Tibial artery (tissue), 4 donors: ENCODE results near the gene GABPA.
"Not testable (repeated sequence)": the region's sequence is repeated elsewhere in the genome, so short reads cannot be mapped to it uniquely, and the experiment has no call there.

Experiments used
- DNase-seq, 2 donors: peaks; one replicate each; pipeline ENCODE4 v3.0.0-alpha.2; 2019
- H3K27ac ChIP-seq, 2 donors: fragments of 200-600 bp; sonication (generic) in 1 of 2; 1 replicate in 1 of 2; 2 replicates in 1 of 2; pipeline ENCODE4 v1.5.1; 2018 to 2019; ENCODE audit warnings: mild to moderate bottlenecking in 1 of 2
- H3K27me3 ChIP-seq, 2 donors: fragments of 200-600 bp; sonication (generic) in 1 of 2; one replicate each; pipeline versions ENCODE4 v1.5.1 to v1.6.0; 2016 to 2019
- H3K36me3 ChIP-seq, 3 donors: fragments of 200-600 bp; sonication (generic) in 2 of 3; one replicate each; pipeline ENCODE4 v1.5.1; 2016 to 2019; ENCODE audit warnings: mild to moderate bottlenecking in 2 of 3
- H3K4me1 ChIP-seq, 4 donors: fragments of 200-600 bp; sonication (generic) in 2 of 4; 1 replicate in 3 of 4; 2 replicates in 1 of 4; pipeline ENCODE4 v1.5.1; 2016 to 2019
- H3K4me3 ChIP-seq, 2 donors: fragments of 200-600 bp; sonication (generic) in 1 of 2; 1 replicate in 1 of 2; 2 replicates in 1 of 2; pipeline ENCODE4 v1.5.1; 2018 to 2019; ENCODE audit warnings: mild to moderate bottlenecking in 2 of 2
- H3K9me3 ChIP-seq, 3 donors: fragments of 200-600 bp; sonication (generic) in 1 of 3; one replicate each; pipeline ENCODE4 v1.5.1; 2016 to 2019
- CTCF ChIP-seq, 2 experiments: fragments of 200-600 bp in 1 of 2; fragments of 450-650 bp in 1 of 2; IDR thresholded peaks; one replicate each; pipeline ENCODE4 v1.5.1; 2017 to 2019; ENCODE audit warnings: antibody characterized with exemption in 2 of 2, mild to moderate bottlenecking in 1 of 2, moderate library complexity in 1 of 2
- intact Hi-C: fragments of 100-400 bp; cut with DNase I; formaldehyde crosslinking; loops from one replicate; pipeline ENCODE4 v1.15.0; 2023; ENCODE audit warnings: low total_unique reads

Gene GABPA

GRCh38 chr21:25760061-25760460, 25.3 kb downstream of the GABPA start:
- H3K36me3 ChIP-seq, result peaks cover 41 to 61% (median 51%) of the 10 kb centered on the region in 3 donors

GRCh38 chr21:25760677-25761076, 25.9 kb downstream of the GABPA start:
- H3K9me3 ChIP-seq, result no peaks in the 10 kb centered on the region
- peaks cover 0 to 6% (median 4%) of the 10 kb centered on the region in 4 donors for H3K4me1 ChIP-seq
- no peaks in the 10 kb centered on the region for H3K27me3 ChIP-seq
- no peak for TF ChIP-seq CTCF (IDR thresholded peaks at IDR 0.05)
- peaks cover 46 to 57% (median 57%) of the 10 kb centered on the region in 3 donors for H3K36me3 ChIP-seq
- DNase-seq, result no peak
- intact Hi-C loops, result no loop called here
- no peak overlapping the region for H3K27ac ChIP-seq
- no peak overlapping the region for H3K4me3 ChIP-seq

More at GRCh38 chr21:25760061-25760460, 25.3 kb downstream of the GABPA start:
- Histone ChIP-seq H3K9me3 (no peaks in the 10 kb centered on the region), H3K4me3 (no peak overlapping the region), H3K4me1 (peaks cover 0 to 6% (median 4%) of the 10 kb centered on the region in 4 donors), H3K27ac (no peak overlapping the region), H3K27me3 (no peaks in the 10 kb centered on the region)
- TF ChIP-seq CTCF (IDR thresholded peaks at IDR 0.05), result no peak
- no peak for DNase-seq
- intact Hi-C loops, result no loop called here

GRCh38 chr21:25764065-25764464, 29.3 kb downstream of the GABPA start:
- no peak for TF ChIP-seq CTCF (IDR thresholded peaks at IDR 0.05)

GRCh38 chr21:25767921-25768320, 33.1 kb downstream of the GABPA start:
- Histone ChIP-seq H3K27ac (no peak overlapping the region), H3K9me3 (no peaks in the 10 kb centered on the region), H3K36me3 (peaks cover 28 to 39% (median 29%) of the 10 kb centered on the region in 3 donors), H3K4me3 (no peak overlapping the region), H3K4me1 (peaks cover 0 to 6% (median 0%) of the 10 kb centered on the region in 4 donors), H3K27me3 (no peaks in the 10 kb centered on the region)
- intact Hi-C loops, result no loop called here
- no peak for TF ChIP-seq CTCF (IDR thresholded peaks at IDR 0.05)
- DNase-seq, result no peak

More at GRCh38 chr21:25764065-25764464, 29.3 kb downstream of the GABPA start:
- peaks cover 46 to 60% (median 59%) of the 10 kb centered on the region in 3 donors for H3K36me3 ChIP-seq
- no peaks in the 10 kb centered on the region for H3K9me3 ChIP-seq
- H3K27ac ChIP-seq, result no peak overlapping the region
- H3K4me3 ChIP-seq, result no peak overlapping the region
- DNase-seq, result no peak
- H3K27me3 ChIP-seq, result no peaks in the 10 kb centered on the region
- no peaks in the 10 kb centered on the region for H3K4me1 ChIP-seq
- intact Hi-C loops, result no loop called here

- intact Hi-C loops, result no loop called here
- Histone ChIP-seq H3K4me1 (peaks cover 0 to 6% (median 0%) of the 10 kb centered on the region in 4 donors), H3K27ac (no peak overlapping the region), H3K9me3 (no peaks in the 10 kb centered on the region), H3K4me3 (no peak overlapping the region), H3K27me3 (no peaks in the 10 kb centered on the region), H3K36me3 (peaks cover 0 to 7% (median 0%) of the 10 kb centered on the region in 3 donors)
- DNase-seq, result no peak
- TF ChIP-seq CTCF (IDR thresholded peaks at IDR 0.05), result no peak
Measured at GRCh38 chr21:25772686-25773085, 37.9 kb downstream of the GABPA start.

GRCh38 chr21:25776440-25776839, 41.7 kb downstream of the GABPA start:
- peaks cover 0 to 6% (median 0%) of the 10 kb centered on the region in 4 donors for H3K4me1 ChIP-seq
- no peak for DNase-seq
- no peak for TF ChIP-seq CTCF (IDR thresholded peaks at IDR 0.05)
- H3K4me3 ChIP-seq, result no peak overlapping the region
- H3K9me3 ChIP-seq, result no peaks in the 10 kb centered on the region
- H3K36me3 ChIP-seq, result no peaks in the 10 kb centered on the region
- intact Hi-C loops, result no loop called here
- H3K27me3 ChIP-seq, result no peaks in the 10 kb centered on the region
- no peak overlapping the region for H3K27ac ChIP-seq

- DNase-seq, H3K9me3 ChIP-seq, H3K36me3 ChIP-seq, intact Hi-C loops, H3K4me1 ChIP-seq, H3K4me3 ChIP-seq, H3K27me3 ChIP-seq, H3K27ac ChIP-seq: not testable (repeated sequence)
Measured at GRCh38 chr21:25778126-25778875, 43.5 kb downstream of the GABPA start.
